Ovary (tissue), 9 donors: ENCODE measurements around the gene PPIF. TPM values are rescaled to one million over a fixed set of nuclear protein-coding genes. Genes with fewer than 3 reads are reported as not detected.
A peak's percentile ranks its signal among the peaks of the same experiment; 100 is the strongest.

Experiments used
- DNase-seq, 5 donors: peaks; one replicate each; pipeline ENCODE4 v3.0.0-alpha.2; 2019 to 2020
- H3K27ac ChIP-seq, 2 donors: fragments of 200-600 bp; one replicate each; pipeline versions ENCODE4 v1.5.1 to v1.8.0; 2019 to 2022
- H3K27me3 ChIP-seq: fragments of 200-600 bp; one replicate; pipeline ENCODE4 v1.8.0; 2022
- H3K36me3 ChIP-seq: fragments of 200-600 bp; sonication (generic); one replicate; pipeline ENCODE4 v1.5.1; 2019
- H3K4me1 ChIP-seq: one replicate; pipeline ENCODE4 v1.8.1; 2013; ENCODE audit warnings: mild to moderate bottlenecking, moderate library complexity; ENCODE audit not compliant: insufficient read depth
- H3K4me3 ChIP-seq: fragments of 200-600 bp; sonication (generic); one replicate; pipeline ENCODE4 v1.5.1; 2017
- H3K9me3 ChIP-seq, 2 donors: fragments of 200-600 bp in 1 of 2; sonication (generic) in 1 of 2; one replicate each; pipeline versions ENCODE4 v1.5.1 to v1.8.1; 2013 to 2019; ENCODE audit warnings: mild to moderate bottlenecking in 1 of 2, moderate library complexity in 1 of 2
- CTCF ChIP-seq, 3 donors: fragments of 450-650 bp in 2 of 3; fragments of 200-600 bp in 1 of 3; IDR thresholded peaks; one replicate each; pipeline versions ENCODE4 v1.5.1 to v1.8.0; 2016 to 2022; ENCODE audit warnings: antibody characterized with exemption in 3 of 3, mild to moderate bottlenecking in 1 of 3
- EP300 ChIP-seq: sonication (generic); formaldehyde crosslinking; IDR thresholded peaks from one replicate; pipeline ENCODE4 v1.6.1; 2017; ENCODE audit warnings: antibody characterized with exemption
- POLR2A ChIP-seq: fragments of 450-650 bp; IDR thresholded peaks from one replicate; pipeline ENCODE4 v1.6.1; 2017; ENCODE audit warnings: antibody characterized with exemption, mild to moderate bottlenecking, moderate library complexity
- WGBS, 3 donors: extraction: QIAGEN DNeasy Blood & Tissue Kit in 1 of 3; methylation state at CpG; one replicate each; pipeline versions ENCODE4 v1.1.5 to v1.1.7; 2013 to 2017; 5-methylcytosine and 5-hydroxymethylcytosine counted together
- intact Hi-C, 4 donors: fragments of 100-400 bp; cut with DNase I; formaldehyde crosslinking; loops; one replicate each; pipeline versions ENCODE4 v1.11.0 to v1.15.1; 2022 to 2023
- polyA plus RNA-seq, 2 donors: library from polyadenylated mRNA; stranded (reverse); fragments of 200-250 nt in 1 of 2; fragments of 350-450 nt in 1 of 2; fragmentation: Illumina TruSeq in 1 of 2; extraction: RNeasy Lipid Tissue Mini Kit (QIAGEN cat#74804) in 1 of 2; gene quantifications; one replicate each; pipeline ENCODE4 v1.2.3, GENCODE V29; 2013 to 2014
- total RNA-seq, 7 donors: library from RNA; depleted of rRNA in 2 of 7; stranded (reverse); fragments of >200 nt in 2 of 7; fragmentation: NEBNext Ultra II Directional in 3 of 7; extraction: Animal tissue kit (Norgen Biotek cat#: 25700) in 3 of 7; gene quantifications; one replicate each; pipeline versions ENCODE4 v1.1.0 to v1.2.4, GENCODE V29; 2016 to 2023
- donor health status: DM: no; HTN: no; CAD: no; lungs with moderate emphysema.
- donor health status: DM: no; HTN: no; CAD: no.
- donor health status: Bipolar disorder and iron deficiency.
- donor health status: DM: yes; HTN: yes; CAD: no.
- donor health status: DM: no; HTN: no; CAD: no.
- donor health status: DM: yes; HTN: yes; CAD: no.

PPIF gene
- total and polyA plus RNA-seq, 9 donors = 15.5 to 64.3 (median 32.3) TPM

DNA sequence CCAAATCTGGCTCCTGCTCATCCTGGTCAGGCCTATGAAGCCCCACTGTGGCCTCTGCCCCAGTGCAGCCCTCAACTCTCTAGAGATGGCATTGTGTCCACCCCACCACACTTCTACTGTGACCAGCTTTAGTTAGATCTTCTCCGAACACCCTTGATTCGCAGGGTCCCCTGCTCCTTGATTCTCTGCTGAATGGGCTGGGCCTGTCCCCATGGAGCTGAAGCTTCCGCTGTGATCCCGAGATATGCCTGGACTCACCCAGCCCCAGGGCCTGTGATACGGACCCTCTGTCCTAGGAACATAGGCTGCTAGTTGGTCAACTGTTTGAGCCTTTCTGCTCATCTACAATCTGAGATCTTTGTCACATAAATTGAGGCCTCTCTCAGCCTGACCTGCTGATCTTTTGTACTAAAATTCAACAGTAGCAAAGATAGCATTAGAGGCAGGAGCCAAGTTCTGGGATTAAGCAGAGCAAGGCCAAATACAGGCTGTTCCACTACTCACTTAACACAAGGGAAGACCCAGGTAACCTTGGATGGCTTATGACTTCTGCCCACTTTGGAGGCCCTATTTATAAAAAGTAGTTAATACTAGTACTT is 6.5 kb upstream of the PPIF start:
- no peaks in the 10 kb centered on the region for H3K36me3 ChIP-seq
- intact Hi-C loops = no loop called here
- DNase-seq = peak in 1 of 5 donors; percentile 16
- peaks cover 4% of the 10 kb centered on the region for H3K4me1 ChIP-seq
- no peak overlapping the region for H3K27ac ChIP-seq
- no peak overlapping the region for H3K4me3 ChIP-seq
- no peaks in the 10 kb centered on the region for H3K27me3 ChIP-seq
- TF ChIP-seq CTCF (IDR thresholded peaks at IDR 0.05) (no peak), EP300 (no peak), POLR2A (no peak)
- no peaks in the 10 kb centered on the region for H3K9me3 ChIP-seq
- WGBS, 3 donors = 95 to 97% (median 95%) methylated on average over 5 of the region's 5 CpGs

DNA sequence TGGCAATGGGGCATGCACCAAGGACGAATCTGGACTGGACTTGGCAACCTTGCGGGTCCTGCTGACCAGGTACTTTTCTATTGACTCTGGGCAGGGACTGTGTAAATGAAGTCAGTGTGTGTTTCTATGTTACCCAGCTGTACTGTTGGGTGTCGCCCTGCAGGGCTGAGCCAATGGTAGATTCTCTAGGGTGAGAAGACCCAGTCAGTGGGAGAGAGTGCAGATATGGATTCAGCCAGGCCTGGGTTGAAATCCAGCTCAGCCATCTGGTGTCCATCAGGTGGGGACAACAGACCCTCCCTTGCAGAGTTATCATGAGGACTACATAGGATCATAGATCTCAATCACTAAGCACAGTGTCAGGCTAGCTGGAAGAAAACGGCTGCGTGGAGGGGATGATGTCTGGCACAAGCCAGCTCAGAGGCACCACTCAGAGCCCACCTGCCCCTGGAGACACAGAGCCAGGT is 4.9 kb upstream of the PPIF start:
- Histone ChIP-seq H3K36me3 (no peaks in the 10 kb centered on the region), H3K9me3 (no peaks in the 10 kb centered on the region), H3K27ac (no peak overlapping the region), H3K27me3 (no peaks in the 10 kb centered on the region), H3K4me3 (no peak overlapping the region), H3K4me1 (peaks cover 2% of the 10 kb centered on the region)
- TF ChIP-seq CTCF (IDR thresholded peaks at IDR 0.05) (no peak), POLR2A (no peak), EP300 (no peak)
- 90 to 91% (median 90%) methylated on average over 5 of the region's 5 CpGs for WGBS, 3 donors
- intact Hi-C loops = no loop called here
- DNase-seq = peak in 2 of 5 donors; percentile 10 to 16

GRCh38 chr10:79342811-79343561 is 4.3 kb upstream of the PPIF start:
- 83 to 88% (median 85%) methylated on average over 10 of the region's 10 CpGs for WGBS, 3 donors
- Histone ChIP-seq H3K27ac (no peak overlapping the region), H3K27me3 (no peaks in the 10 kb centered on the region), H3K9me3 (no peaks in the 10 kb centered on the region), H3K4me1 (peaks cover 2% of the 10 kb centered on the region), H3K36me3 (no peaks in the 10 kb centered on the region), H3K4me3 (no peak overlapping the region)
- intact Hi-C loops = no loop called here
- TF ChIP-seq CTCF (IDR thresholded peaks at IDR 0.05) (no peak), EP300 (no peak)
- DNase-seq = peak in 3 of 5 donors; percentile 12 to 17 (median 13)

DNA sequence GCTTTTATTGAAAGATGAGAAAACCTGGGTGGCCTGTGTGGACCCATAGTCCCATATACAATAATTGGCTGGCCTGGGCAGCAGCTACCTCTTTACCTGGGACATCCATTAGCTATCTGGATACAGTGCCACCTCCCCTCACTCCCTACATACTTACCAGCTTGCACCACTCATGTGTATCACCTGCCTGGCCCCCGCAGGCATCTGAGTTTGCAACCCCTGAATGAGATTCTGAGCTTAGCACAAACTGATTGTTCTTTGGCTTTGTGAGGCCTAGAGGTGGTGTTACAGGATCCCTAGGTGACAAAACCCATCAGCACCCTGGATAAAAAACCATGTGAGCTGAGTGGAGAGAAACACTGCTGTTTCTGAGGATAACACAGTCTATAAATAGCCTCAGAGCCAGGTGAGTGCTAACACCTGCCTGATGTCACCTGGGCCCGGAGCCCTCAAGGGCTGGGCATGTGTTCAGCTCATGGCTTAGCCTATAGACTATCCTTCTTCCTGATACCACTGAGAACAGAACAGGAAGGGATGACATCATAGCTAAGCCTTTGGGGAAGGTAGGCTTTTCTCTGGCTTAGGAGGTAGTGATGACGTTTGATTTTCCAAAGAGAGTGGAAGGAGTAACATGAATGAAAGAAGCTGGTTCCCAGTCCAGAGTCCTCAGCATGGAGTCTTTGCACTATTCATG is 2.6 kb upstream of the PPIF start:
- peaks cover 14% of the 10 kb centered on the region for H3K4me1 ChIP-seq
- intact Hi-C loops = no loop called here
- 86 to 100% (median 88%) methylated on average over 3 of the region's 3 CpGs for WGBS, 3 donors

More for the DNA sequence above, 2.6 kb upstream of the PPIF start:
- H3K9me3 ChIP-seq = no peaks in the 10 kb centered on the region
- DNase-seq = peak in 2 of 5 donors; percentile 9 to 11
- no peak overlapping the region for H3K27ac ChIP-seq
- H3K4me3 ChIP-seq = no peak overlapping the region
- no peak for TF ChIP-seq EP300
- no peak for TF ChIP-seq CTCF (IDR thresholded peaks at IDR 0.05)
- no peak for TF ChIP-seq POLR2A
- no peaks in the 10 kb centered on the region for H3K27me3 ChIP-seq
- H3K36me3 ChIP-seq = no peaks in the 10 kb centered on the region
